OCI-LY7 (cell line): ENCODE data around the gene IFITM2. TPM values are rescaled to one million over a fixed set of nuclear protein-coding genes. Genes with fewer than 3 reads are reported as not detected.

Experiments used
- BruUV-seq: library from RNA; stranded (reverse); fragments of 400-500 nt; replicated peaks from 2 replicates; lab custom pipeline; 2021; lab: Mats Ljungman, UMichigan
- CTCF ChIA-PET: fragments of 300-600 bp; sonication (Branson Sonifier 250); formaldehyde crosslinking; loops from one replicate; lab custom pipeline; 2022; ENCODE audit warnings: antibody characterized with exemption; ENCODE audit not compliant: unreplicated experiment; lab: Charles Lee
- POLR2A ChIA-PET: fragments of 300-600 bp; sonication (Branson Sonifier 250); formaldehyde crosslinking; loops from one replicate; lab custom pipeline; 2022; ENCODE audit warnings: antibody characterized with exemption; lab: Charles Lee
- DNase-seq: peaks from one replicate; pipeline ENCODE4 v3.0.0-alpha.2; 2015; ENCODE audit warnings: low spot score
- H2AFZ ChIP-seq: fragments of 200-600 bp; sonication (generic), shearing (Covaris generic); 2 replicates; pipeline ENCODE4 v1.6.1; 2014; ENCODE audit warnings: mild to moderate bottlenecking, antibody characterized with exemption, low read length, moderate library complexity
- H3K27ac ChIP-seq: fragments of 200-600 bp; sonication (generic); 2 replicates; pipeline ENCODE4 v1.5.1; 2014; ENCODE audit warnings: mixed run types, low read depth, mild to moderate bottlenecking, moderate library complexity, low read length, inconsistent platforms; ENCODE audit not compliant: poor library complexity, severe bottlenecking
- H3K36me3 ChIP-seq: fragments of 200-600 bp; sonication (generic); 2 replicates; pipeline ENCODE4 v1.6.1; 2014; ENCODE audit warnings: mild to moderate bottlenecking, antibody characterized with exemption, low read length, moderate library complexity, mixed read lengths; ENCODE audit not compliant: insufficient read depth
- H3K4me1 ChIP-seq: fragments of 200-600 bp; sonication (generic); 2 replicates; pipeline ENCODE4 v1.5.1; 2014; ENCODE audit warnings: mild to moderate bottlenecking, low read length; ENCODE audit not compliant: insufficient read depth, poor library complexity, severe bottlenecking
- H3K4me2 ChIP-seq: fragments of 200-600 bp; sonication (generic); 2 replicates; pipeline ENCODE4 v1.6.1; 2014; ENCODE audit warnings: mild to moderate bottlenecking, low read length
- H3K4me3 ChIP-seq: fragments of 200-600 bp; sonication (generic); 2 replicates; pipeline ENCODE4 v1.5.1; 2014; ENCODE audit warnings: mild to moderate bottlenecking, low read depth, low read length; ENCODE audit not compliant: poor library complexity, severe bottlenecking
- H3K79me2 ChIP-seq: fragments of 200-600 bp; sonication (generic); 2 replicates; pipeline ENCODE4 v1.6.1; 2016; ENCODE audit warnings: low read depth, mild to moderate bottlenecking, low read length, moderate library complexity, mixed read lengths; ENCODE audit not compliant: insufficient read depth
- H3K9me2 ChIP-seq: fragments of 200-600 bp; sonication (generic); 2 replicates; pipeline ENCODE4 v1.6.1; 2016; ENCODE audit warnings: mild to moderate bottlenecking, low read length, mixed read lengths; ENCODE audit not compliant: insufficient read depth
- H3K9me3 ChIP-seq: fragments of 200-600 bp; sonication (generic); 2 replicates; pipeline ENCODE4 v1.6.1; 2014; ENCODE audit warnings: mild to moderate bottlenecking, mixed run types, low read length, mixed read lengths
- H4K20me1 ChIP-seq: fragments of 200-600 bp; sonication (generic); 2 replicates; pipeline ENCODE4 v1.6.1; 2014; ENCODE audit warnings: mild to moderate bottlenecking, antibody characterized with exemption, low read length, moderate library complexity, mixed read lengths; ENCODE audit not compliant: insufficient read depth
- EZH2phosphoT487 ChIP-seq: fragments of 200-600 bp; sonication (generic); IDR thresholded peaks from 2 replicates; pipeline ENCODE4 v1.6.1; 2018; ENCODE audit warnings: low read depth, borderline replicate concordance, mild to moderate bottlenecking, mixed run types, antibody characterized with exemption, low read length, moderate library complexity, mixed read lengths
- intact Hi-C: fragments of 100-400 bp; cut with micrococcal nuclease; formaldehyde crosslinking; loops from one replicate; pipeline ENCODE4 v1.10.0; 2022; ENCODE audit not compliant: unreplicated experiment
- total RNA-seq, 2 experiments: library from RNA; depleted of rRNA in 1 of 2; stranded (reverse); fragments of >200 nt in 1 of 2; shearing (Covaris generic) in 1 of 2; gene quantifications; 2 replicates each; pipeline ENCODE4 v1.2.3, GENCODE V29; 2014 to 2022
- TF ChIP-seq, protein P1 (sequence below): fragments of 200-600 bp; sonication (generic); conservative IDR thresholded peaks from 2 replicates; pipeline ENCODE4 v1.5.1; 2014; ENCODE audit warnings: mild to moderate bottlenecking, antibody characterized with exemption, low read length, moderate library complexity, mixed read lengths

Gene IFITM2
- total RNA-seq, 2 experiments from 2014 or later = 22.1 to 117 TPM

DNA sequence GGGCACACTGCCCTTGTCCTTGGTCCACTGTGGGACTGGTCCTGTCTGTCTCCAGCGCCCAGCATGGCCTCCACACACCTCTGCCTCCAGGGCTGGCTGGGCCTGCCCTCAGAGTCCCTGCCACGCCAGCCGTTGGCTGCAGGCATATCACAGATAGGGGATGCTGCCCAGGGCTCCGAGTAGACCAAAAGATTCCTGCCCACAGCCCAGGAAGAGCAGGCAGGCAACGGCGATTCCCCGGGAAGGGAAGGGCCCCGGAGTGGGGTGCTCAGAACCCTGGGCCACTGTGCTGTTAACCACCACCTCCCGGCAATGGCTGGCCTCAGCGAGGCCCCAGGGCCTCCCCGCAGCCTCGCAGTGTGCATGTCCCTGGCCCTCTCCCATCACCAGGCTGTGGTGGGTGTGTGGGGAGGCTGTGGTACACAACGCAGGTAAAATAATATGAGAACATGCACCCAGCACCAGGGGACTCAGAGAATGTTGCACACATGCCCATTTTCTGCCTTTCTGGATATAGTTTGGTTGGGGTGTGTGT lies 10.5 kb upstream of the IFITM2 start:
- Histone ChIP-seq H3K27ac (no peak overlapping the region), H3K9me3 (no peaks in the 10 kb centered on the region), H2AFZ (no peak overlapping the region), H3K36me3 (no peaks in the 10 kb centered on the region), H3K4me3 (no peak overlapping the region), H3K4me2 (no peak overlapping the region), H3K9me2 (no peaks in the 10 kb centered on the region), H3K79me2 (no peaks in the 10 kb centered on the region), H4K20me1 (no peaks in the 10 kb centered on the region), H3K4me1 (no peaks in the 10 kb centered on the region)
- intact Hi-C loops = no loop called here
- no peak for DNase-seq
- TF ChIP-seq EZH2phosphoT487 = no peak
- TF ChIP-seq, protein P1, sequence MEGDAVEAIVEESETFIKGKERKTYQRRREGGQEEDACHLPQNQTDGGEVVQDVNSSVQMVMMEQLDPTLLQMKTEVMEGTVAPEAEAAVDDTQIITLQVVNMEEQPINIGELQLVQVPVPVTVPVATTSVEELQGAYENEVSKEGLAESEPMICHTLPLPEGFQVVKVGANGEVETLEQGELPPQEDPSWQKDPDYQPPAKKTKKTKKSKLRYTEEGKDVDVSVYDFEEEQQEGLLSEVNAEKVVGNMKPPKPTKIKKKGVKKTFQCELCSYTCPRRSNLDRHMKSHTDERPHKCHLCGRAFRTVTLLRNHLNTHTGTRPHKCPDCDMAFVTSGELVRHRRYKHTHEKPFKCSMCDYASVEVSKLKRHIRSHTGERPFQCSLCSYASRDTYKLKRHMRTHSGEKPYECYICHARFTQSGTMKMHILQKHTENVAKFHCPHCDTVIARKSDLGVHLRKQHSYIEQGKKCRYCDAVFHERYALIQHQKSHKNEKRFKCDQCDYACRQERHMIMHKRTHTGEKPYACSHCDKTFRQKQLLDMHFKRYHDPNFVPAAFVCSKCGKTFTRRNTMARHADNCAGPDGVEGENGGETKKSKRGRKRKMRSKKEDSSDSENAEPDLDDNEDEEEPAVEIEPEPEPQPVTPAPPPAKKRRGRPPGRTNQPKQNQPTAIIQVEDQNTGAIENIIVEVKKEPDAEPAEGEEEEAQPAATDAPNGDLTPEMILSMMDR = no peak
- CTCF ChIA-PET = no interaction called here
- BruUV-seq = no TSS peak
- POLR2A ChIA-PET = no interaction called here

DNA sequence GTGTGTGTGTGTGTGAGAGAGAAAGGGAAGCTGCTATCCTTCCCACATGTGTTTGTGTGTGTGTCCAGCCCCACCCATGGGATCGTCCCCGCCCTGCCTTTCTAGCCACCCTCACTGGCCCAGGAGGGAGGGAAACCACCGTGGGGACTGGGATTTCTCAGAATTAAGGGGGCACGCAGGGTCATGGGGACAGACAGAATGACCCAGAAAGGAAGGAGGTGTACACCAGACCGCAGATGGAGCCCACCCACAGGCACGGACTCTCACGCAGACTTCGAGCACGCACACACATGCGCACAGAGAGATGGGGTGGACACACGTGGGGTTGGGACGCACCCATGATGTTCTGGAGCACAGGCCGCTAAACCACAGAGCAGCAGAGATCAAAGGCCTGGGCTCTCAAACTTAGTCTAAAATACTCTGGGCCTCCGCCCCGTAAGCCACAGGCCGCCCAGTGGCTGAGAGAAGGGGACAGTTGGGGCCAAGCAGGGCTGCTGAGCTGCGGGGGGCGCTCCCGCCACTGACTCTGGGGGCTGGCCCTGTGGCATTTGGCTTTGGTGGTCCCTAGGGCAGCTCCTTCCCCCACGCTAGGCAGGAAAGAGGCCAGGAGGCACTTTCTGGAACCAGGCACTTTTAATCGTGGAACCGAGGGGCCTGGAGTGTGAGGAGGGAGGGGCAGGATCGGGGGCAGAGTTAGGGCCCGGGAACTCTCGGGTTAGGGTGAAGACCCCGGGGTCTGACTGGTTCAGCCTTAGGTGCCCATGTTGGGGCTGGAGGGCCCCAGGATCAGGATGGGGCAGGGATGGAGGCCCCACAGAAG lies 9.8 kb upstream of the IFITM2 start:
- Histone ChIP-seq H3K9me3 (no peaks in the 10 kb centered on the region), H3K36me3 (no peaks in the 10 kb centered on the region), H3K4me3 (no peak overlapping the region), H2AFZ (no peak overlapping the region), H3K79me2 (no peaks in the 10 kb centered on the region), H4K20me1 (no peaks in the 10 kb centered on the region), H3K4me1 (peaks cover under 1% of the 10 kb centered on the region), H3K9me2 (no peaks in the 10 kb centered on the region), H3K4me2 (no peak overlapping the region), H3K27ac (no peak overlapping the region)
- no peak for DNase-seq
- CTCF ChIA-PET = no interaction called here
- BruUV-seq = no TSS peak
- no peak for TF ChIP-seq EZH2phosphoT487
- TF ChIP-seq, protein P1 = no peak
- intact Hi-C loops = no loop called here
- POLR2A ChIA-PET = no interaction called here
